T-cell (primary cell): ENCODE results near the gene FCF1. TPM values are rescaled to one million over a fixed set of nuclear protein-coding genes. Genes with fewer than 3 reads are reported as not detected.

Experiments used
- ATAC-seq, 4 experiments: fragments of 200-7000 bp in 3 of 4; fragments of 150-1000 bp in 1 of 4; cut with Tn5 transposase; replicated peaks in 1 of 4; 1 replicate in 3 of 4; 2 replicates in 1 of 4; pipeline ENCODE4 v1.10.0; 2021; ENCODE audit warnings: moderate library complexity in 3 of 4, mild to moderate bottlenecking in 2 of 4, moderate number of reproducible peaks in 1 of 4
- CTCF ChIA-PET, 2 donors: fragments of 300-600 bp; sonication (Branson Sonifier 250); formaldehyde crosslinking; loops; one replicate each; lab custom pipeline; 2022; ENCODE audit warnings: antibody characterized with exemption in 2 of 2; lab: Charles Lee
- POLR2A ChIA-PET, 2 donors: fragments of 300-600 bp; sonication (Branson Sonifier 250); formaldehyde crosslinking; loops; one replicate each; lab custom pipeline; 2022; ENCODE audit warnings: antibody characterized with exemption in 2 of 2; lab: Charles Lee
- DNase-seq, 35 experiments: peaks; one replicate each; pipeline versions ENCODE4 v3.0.0 to v3.0.0-alpha.2; 2013 to 2023
- H3K27ac ChIP-seq: one replicate; pipeline ENCODE4 v1.5.1; 2013; ENCODE audit warnings: low read length
- H3K27me3 ChIP-seq, 2 experiments: replicated peaks in 1 of 2; 1 replicate in 1 of 2; 2 replicates in 1 of 2; pipeline versions ENCODE4 v1.6.1 to v1.7.0; 2013; ENCODE audit warnings: low read length in 1 of 2, mixed read lengths in 1 of 2; ENCODE audit not compliant: control insufficient read depth in 2 of 2, insufficient read depth in 2 of 2; ENCODE audit errors: extremely low read depth in 1 of 2
- H3K36me3 ChIP-seq, 2 donors: 1 replicate in 1 of 2; 2 replicates in 1 of 2; pipeline versions ENCODE4 v1.6.1 to v1.7.0; 2013; ENCODE audit warnings: low read length in 1 of 2; ENCODE audit not compliant: control insufficient read depth in 2 of 2, insufficient read depth in 1 of 2; ENCODE audit errors: extremely low read depth in 1 of 2
- H3K4me1 ChIP-seq, 2 experiments: 1 replicate in 1 of 2; 2 replicates in 1 of 2; pipeline versions ENCODE4 v1.6.1 to v1.7.0; 2013; ENCODE audit warnings: low read length in 2 of 2, mixed read lengths in 1 of 2; ENCODE audit not compliant: insufficient read depth in 2 of 2, control insufficient read depth in 1 of 2; ENCODE audit errors: extremely low read depth in 1 of 2
- H3K4me3 ChIP-seq, 2 donors: 1 replicate in 1 of 2; 2 replicates in 1 of 2; pipeline versions ENCODE4 v1.5.1 to v1.7.0; 2013; ENCODE audit warnings: mild to moderate bottlenecking in 2 of 2, low read length in 1 of 2, moderate library complexity in 1 of 2; ENCODE audit not compliant: control insufficient read depth in 1 of 2; ENCODE audit errors: extremely low read depth in 1 of 2
- H3K9me3 ChIP-seq: 2 replicates; pipeline ENCODE4 v1.7.0; 2013
- H3K27ac Mint-ChIP-seq, 2 donors: one replicate each; pipeline ENCODE4 v1.8.0; 2020 to 2021; ENCODE audit warnings: mild to moderate bottlenecking in 2 of 2, mixed read lengths in 2 of 2
- H3K27me3 Mint-ChIP-seq, 2 donors: one replicate each; pipeline ENCODE4 v1.8.0; 2021 to 2022; ENCODE audit warnings: mixed read lengths in 2 of 2
- H3K36me3 Mint-ChIP-seq: one replicate; pipeline ENCODE4 v1.8.0; 2021; ENCODE audit warnings: mixed read lengths
- H3K4me1 Mint-ChIP-seq, 3 donors: one replicate each; pipeline ENCODE4 v1.8.0; 2020 to 2022; ENCODE audit warnings: mixed read lengths in 3 of 3, mild to moderate bottlenecking in 1 of 3
- H3K4me3 Mint-ChIP-seq, 3 donors: one replicate each; pipeline ENCODE4 v1.8.0; 2020 to 2022; ENCODE audit warnings: mild to moderate bottlenecking in 3 of 3, mixed read lengths in 3 of 3, moderate library complexity in 3 of 3
- H3K9me3 Mint-ChIP-seq, 3 donors: one replicate each; pipeline ENCODE4 v1.8.0; 2020 to 2022; ENCODE audit warnings: mixed read lengths in 3 of 3
- WGBS: methylation state at CpG from one replicate; pipeline ENCODE4 v1.1.5; 2013; ENCODE audit warnings: missing lambda C conversion rate; ENCODE audit not compliant: insufficient coverage; 5-methylcytosine and 5-hydroxymethylcytosine counted together
- total RNA-seq, 35 experiments: library from RNA in 6 of 35; stranded (reverse) in 6 of 35; fragments of 120-200 nt in 1 of 35; gene quantifications; one replicate each; pipeline versions ENCODE4 v1.2.1 to v1.2.4 and lab custom pipeline; 2013 to 2026

Gene FCF1
- 10 to 100 TPM; 38.8 to 48.8 (median 44.8) TPM for total RNA-seq
- 52.5 TPM for total RNA-seq (2013)
- 24.6 to 96.3 (median 40.5) reads per million in 29 experiments for total RNA-seq (lab: John Stamatoyannopoulos, UW)

DNA sequence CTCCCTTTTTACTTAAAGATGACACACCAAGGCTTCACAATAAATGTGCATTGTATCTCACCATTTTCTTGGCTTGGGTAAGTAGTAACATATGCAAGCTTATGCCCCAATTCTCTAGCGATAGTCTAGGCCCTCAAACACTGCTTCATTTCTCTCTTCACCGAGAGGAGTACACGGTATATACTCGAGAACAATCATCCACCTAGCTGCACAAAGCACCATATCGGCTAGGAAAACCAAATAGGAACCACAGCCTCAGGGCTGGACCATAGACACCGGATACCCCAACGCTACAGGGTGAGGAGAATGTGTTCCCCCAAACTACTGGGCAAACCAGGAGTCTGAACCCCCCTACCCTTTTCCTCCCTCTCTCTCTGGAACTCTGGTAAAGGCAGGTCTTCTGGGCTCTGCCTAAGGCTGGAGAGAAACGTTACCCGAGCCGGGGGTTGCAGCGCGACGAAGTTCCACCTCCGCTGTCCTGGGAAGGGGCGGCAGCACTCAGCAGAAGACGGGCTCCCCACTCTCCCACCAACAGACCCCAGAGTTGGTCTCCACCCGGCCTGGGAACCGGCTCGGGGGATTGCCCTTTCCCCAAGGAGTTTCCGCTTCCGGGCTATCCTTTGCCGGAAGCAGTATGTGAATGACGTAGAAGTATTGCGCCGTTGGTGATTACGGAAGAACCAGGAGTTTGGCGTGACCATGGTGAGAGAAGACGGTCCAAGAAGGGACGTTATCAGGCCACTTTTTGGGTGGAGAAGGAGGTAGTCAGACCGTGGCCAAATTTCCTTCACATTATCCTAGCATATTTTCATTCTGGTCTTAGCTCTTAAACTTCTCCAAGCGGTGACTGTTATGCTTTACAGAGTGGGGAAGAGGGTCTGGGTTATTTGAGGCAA lies at the start of gene FCF1, which contains the start of gene AREL1:
Gene FCF1, plus strand, starts transcription at position 646 of the 896 bp plus-strand sequence. Its CDS starts 54 bp downstream, at position 700.
Gene AREL1, minus strand, starts transcription at position 582 of the 896 bp plus-strand sequence. CDS start 27,465 bp downstream, outside the sequence.
- Mint-ChIP-seq H3K27me3 (no peaks in the 10 kb centered on the region), H3K27ac (peak within 1 kb of the TSS; percentile 88 to 94), H3K4me3 (peak within 1 kb of the TSS; percentile 92 to 93 (median 93)), H3K9me3 (no peaks in the 10 kb centered on the region), H3K4me1 (peaks cover 61 to 65% (median 63%) of the 10 kb centered on the region in 3 donors), H3K36me3 (peaks cover 19% of the 10 kb centered on the region)
- H3K4me1 ChIP-seq = peaks cover 15% of the 10 kb centered on the region in 2 experiments
- WGBS = 0% methylated on average over 11 of the region's 31 CpGs
- ATAC-seq = peak; percentile 91 to 97 (median 95)
- no peaks in the 10 kb centered on the region for H3K27me3 ChIP-seq
- peak; percentile 52 to 92 (median 74) for DNase-seq
- peaks cover 0 to 18% of the 10 kb centered on the region in 2 donors for H3K36me3 ChIP-seq
- H3K4me3 ChIP-seq = peak within 1 kb of the TSS; percentile 68 to 97
- POLR2A ChIA-PET = interaction anchor here in 1 of 2 donors (0.7 kb wide), 1 partner anchor 17 kb away, joined by 3 read pairs; no protein-coding TSS in a partner anchor
- H3K27ac ChIP-seq = peak within 1 kb of the TSS; percentile 79
- CTCF ChIA-PET = interaction anchor here in 1 of 2 donors (1.3 kb wide), 1 partner anchor 104 kb away, joined by 7 read pairs; no protein-coding TSS in a partner anchor
- H3K9me3 ChIP-seq = no peaks in the 10 kb centered on the region

DNA sequence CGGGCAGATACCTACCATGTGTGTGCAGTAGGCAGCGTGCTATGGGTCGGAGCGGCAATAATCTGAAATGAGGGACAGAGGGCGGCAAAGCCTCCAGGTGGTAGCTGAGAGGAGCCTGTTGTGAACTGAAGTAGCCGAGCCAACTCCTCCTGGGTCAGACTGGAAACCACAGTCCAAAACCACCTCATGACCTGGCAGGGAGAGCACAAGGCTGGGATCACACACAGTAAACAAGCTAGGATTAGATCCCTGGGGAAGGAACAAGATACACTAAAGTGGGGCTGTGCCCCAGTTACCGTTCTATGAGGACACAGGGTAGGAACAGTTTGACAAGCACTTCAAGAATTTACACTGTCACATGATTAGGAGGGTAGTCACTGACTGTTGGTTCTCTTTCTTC lies 49.1 kb upstream of the FCF1 start:
- Mint-ChIP-seq H3K4me3 (no peak overlapping the region), H3K9me3 (no peaks in the 10 kb centered on the region), H3K27me3 (no peaks in the 10 kb centered on the region), H3K36me3 (peaks cover 60% of the 10 kb centered on the region), H3K27ac (no peak overlapping the region), H3K4me1 (no peaks in the 10 kb centered on the region)
- Histone ChIP-seq H3K27ac (no peak overlapping the region), H3K27me3 (no peaks in the 10 kb centered on the region), H3K9me3 (no peaks in the 10 kb centered on the region), H3K4me3 (no peak overlapping the region), H3K4me1 (no peaks in the 10 kb centered on the region), H3K36me3 (peaks cover 18 to 71% of the 10 kb centered on the region in 2 donors)
- CTCF ChIA-PET = interaction anchor here in 1 of 2 donors (0.6 kb wide), 1 partner anchor 1508 kb away, joined by 4 read pairs; no protein-coding TSS in a partner anchor
- POLR2A ChIA-PET = no interaction called here
- no peak for ATAC-seq
- no CpG with 5 or more reads among the region's 7 CpGs for WGBS
- no peak for DNase-seq

GRCh38 chr14:74664717-74665116 lies 48.2 kb upstream of the FCF1 start:
- no CpG with 5 or more reads among the region's 2 CpGs for WGBS
- Histone ChIP-seq H3K27me3 (no peaks in the 10 kb centered on the region), H3K36me3 (peaks cover 16 to 80% of the 10 kb centered on the region in 2 donors), H3K9me3 (no peaks in the 10 kb centered on the region), H3K4me3 (no peak overlapping the region), H3K4me1 (no peaks in the 10 kb centered on the region), H3K27ac (no peak overlapping the region)
- POLR2A ChIA-PET = no interaction called here
- Mint-ChIP-seq H3K9me3 (no peaks in the 10 kb centered on the region), H3K4me1 (no peaks in the 10 kb centered on the region), H3K4me3 (no peak overlapping the region), H3K27me3 (no peaks in the 10 kb centered on the region), H3K36me3 (peaks cover 60% of the 10 kb centered on the region), H3K27ac (no peak overlapping the region)
- DNase-seq (no peak), ATAC-seq (no peak)
- CTCF ChIA-PET = no interaction called here

DNA sequence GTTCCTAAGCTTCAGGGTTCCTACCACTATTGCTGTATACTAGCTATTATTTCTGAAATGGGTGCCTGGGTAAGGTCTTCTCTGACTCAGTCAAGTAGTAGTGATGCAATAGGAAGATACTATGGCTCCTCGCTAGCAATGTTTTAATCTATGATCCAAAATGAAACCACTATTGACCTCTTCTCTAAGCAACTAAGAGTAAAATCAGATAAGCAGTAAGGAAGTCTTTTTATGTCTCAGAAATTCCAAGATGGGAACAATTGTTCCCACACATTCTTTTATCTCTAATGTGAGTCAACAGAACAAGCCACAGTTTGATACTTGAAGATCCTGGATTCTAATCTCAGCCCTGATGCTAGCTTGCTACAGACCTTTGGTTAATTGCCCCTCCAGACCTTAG lies 45.2 kb upstream of the FCF1 start:
- ChIA-PET POLR2A (no interaction called here), CTCF (no interaction called here)
- H3K4me1 Mint-ChIP-seq = no peaks in the 10 kb centered on the region
- no peak overlapping the region for H3K27ac Mint-ChIP-seq
- Histone ChIP-seq H3K4me1 (no peaks in the 10 kb centered on the region), H3K9me3 (no peaks in the 10 kb centered on the region), H3K4me3 (no peak overlapping the region), H3K27me3 (no peaks in the 10 kb centered on the region), H3K36me3 (peaks cover 11 to 92% of the 10 kb centered on the region in 2 donors), H3K27ac (no peak overlapping the region)
- DNase-seq (no peak), ATAC-seq (no peak)
- H3K27me3 Mint-ChIP-seq = no peaks in the 10 kb centered on the region
- WGBS = no CpG with 5 or more reads among the region's 1 CpG
- H3K4me3 Mint-ChIP-seq = no peak overlapping the region
- no peaks in the 10 kb centered on the region for H3K9me3 Mint-ChIP-seq
- H3K36me3 Mint-ChIP-seq = peaks cover 66% of the 10 kb centered on the region

- ChIA-PET CTCF (no interaction called here), POLR2A (no interaction called here)
- ATAC-seq = no peak
- 100% methylated on average over 1 of the region's 1 CpG for WGBS
- Mint-ChIP-seq H3K4me3 (no peak overlapping the region), H3K36me3 (peaks cover 65% of the 10 kb centered on the region), H3K9me3 (no peaks in the 10 kb centered on the region), H3K27ac (no peak overlapping the region), H3K4me1 (no peaks in the 10 kb centered on the region), H3K27me3 (no peaks in the 10 kb centered on the region)
- Histone ChIP-seq H3K4me1 (no peaks in the 10 kb centered on the region), H3K4me3 (no peak overlapping the region), H3K9me3 (no peaks in the 10 kb centered on the region), H3K36me3 (peaks cover 5 to 91% of the 10 kb centered on the region in 2 donors), H3K27me3 (no peaks in the 10 kb centered on the region), H3K27ac (no peak overlapping the region)
- DNase-seq = no peak
Measured at GRCh38 chr14:74669256-74669655, 43.7 kb upstream of the FCF1 start.

GRCh38 chr14:74669846-74670245 lies 43.1 kb upstream of the FCF1 start:
- Histone ChIP-seq H3K36me3 (peaks cover 3 to 91% of the 10 kb centered on the region in 2 donors), H3K4me1 (no peaks in the 10 kb centered on the region), H3K9me3 (no peaks in the 10 kb centered on the region), H3K4me3 (no peak overlapping the region), H3K27me3 (no peaks in the 10 kb centered on the region), H3K27ac (no peak overlapping the region)
- Mint-ChIP-seq H3K4me3 (no peak overlapping the region), H3K9me3 (no peaks in the 10 kb centered on the region), H3K27me3 (no peaks in the 10 kb centered on the region), H3K36me3 (peaks cover 65% of the 10 kb centered on the region), H3K4me1 (no peaks in the 10 kb centered on the region), H3K27ac (no peak overlapping the region)
- no peak for DNase-seq
- POLR2A ChIA-PET = no interaction called here
- ATAC-seq = no peak
- CTCF ChIA-PET = no interaction called here
- 98% methylated on average over 10 of the region's 10 CpGs for WGBS
